ENCODE measurements around the gene PMP22. TPM values are rescaled to one million over a fixed set of nuclear protein-coding genes. Genes with fewer than 3 reads are reported as not detected.

The PMP22 gene
- total RNA-seq, 3 donors from 2014 or later (not counting 1 experiment from before 2014, with no cell fraction given): 5.7 TPM; not detected in 2

DNA sequence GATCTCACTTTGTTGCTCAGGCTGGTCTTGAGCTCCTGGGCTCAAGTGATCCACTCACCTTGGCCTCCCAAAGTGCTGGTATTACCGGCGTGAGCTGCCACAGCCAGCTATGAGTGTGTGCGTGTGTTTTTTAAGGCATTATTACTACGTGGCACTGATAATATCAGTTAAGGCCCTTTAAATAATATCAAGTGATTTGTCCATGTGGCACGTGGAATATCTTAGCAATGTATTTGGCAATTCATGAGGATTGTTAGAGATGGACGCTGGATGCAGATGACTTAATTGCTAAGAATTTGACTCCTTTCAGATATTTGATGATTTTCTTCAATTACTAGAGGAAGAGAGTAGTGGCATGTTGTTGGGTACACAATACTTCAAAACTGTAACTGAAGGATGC, 25.5 kb upstream of the PMP22 start:
- Histone ChIP-seq H3K27me3 (ENCODE audit: control insufficient read depth, insufficient read depth, low read length) (no peaks in the 10 kb centered on the region), H3K27ac (ENCODE audit: low read length) (no peak overlapping the region), H3K9me3 (ENCODE audit: control insufficient read depth, insufficient read depth, low read length) (no peaks in the 10 kb centered on the region), H3K4me1 (ENCODE audit: control insufficient read depth, insufficient read depth, low read length) (no peaks in the 10 kb centered on the region), H3K36me3 (ENCODE audit: control insufficient read depth, insufficient read depth, low read length) (no peaks in the 10 kb centered on the region), H3K4me3 (ENCODE audit: low read length) (no peak overlapping the region)
- WGBS (ENCODE audit: insufficient coverage): 91% methylated on average over 6 of the region's 6 CpGs
- Mint-ChIP-seq H3K36me3 (no peaks in the 10 kb centered on the region), H3K9me3 (no peaks in the 10 kb centered on the region), H3K4me3 (no peak overlapping the region), H3K27ac (no peak overlapping the region), H3K27me3 (ENCODE audit: low read depth in 2 of 2) (peaks cover 24 to 51% of the 10 kb centered on the region in 2 donors), H3K4me1 (no peaks in the 10 kb centered on the region)
- TF ChIP-seq, protein P1, sequence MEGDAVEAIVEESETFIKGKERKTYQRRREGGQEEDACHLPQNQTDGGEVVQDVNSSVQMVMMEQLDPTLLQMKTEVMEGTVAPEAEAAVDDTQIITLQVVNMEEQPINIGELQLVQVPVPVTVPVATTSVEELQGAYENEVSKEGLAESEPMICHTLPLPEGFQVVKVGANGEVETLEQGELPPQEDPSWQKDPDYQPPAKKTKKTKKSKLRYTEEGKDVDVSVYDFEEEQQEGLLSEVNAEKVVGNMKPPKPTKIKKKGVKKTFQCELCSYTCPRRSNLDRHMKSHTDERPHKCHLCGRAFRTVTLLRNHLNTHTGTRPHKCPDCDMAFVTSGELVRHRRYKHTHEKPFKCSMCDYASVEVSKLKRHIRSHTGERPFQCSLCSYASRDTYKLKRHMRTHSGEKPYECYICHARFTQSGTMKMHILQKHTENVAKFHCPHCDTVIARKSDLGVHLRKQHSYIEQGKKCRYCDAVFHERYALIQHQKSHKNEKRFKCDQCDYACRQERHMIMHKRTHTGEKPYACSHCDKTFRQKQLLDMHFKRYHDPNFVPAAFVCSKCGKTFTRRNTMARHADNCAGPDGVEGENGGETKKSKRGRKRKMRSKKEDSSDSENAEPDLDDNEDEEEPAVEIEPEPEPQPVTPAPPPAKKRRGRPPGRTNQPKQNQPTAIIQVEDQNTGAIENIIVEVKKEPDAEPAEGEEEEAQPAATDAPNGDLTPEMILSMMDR (IDR thresholded peaks at IDR 0.05): no peak
- no peak for ATAC-seq
- intact Hi-C loops (cut with micrococcal nuclease): no loop called here
- DNase-seq: no peak

DNA sequence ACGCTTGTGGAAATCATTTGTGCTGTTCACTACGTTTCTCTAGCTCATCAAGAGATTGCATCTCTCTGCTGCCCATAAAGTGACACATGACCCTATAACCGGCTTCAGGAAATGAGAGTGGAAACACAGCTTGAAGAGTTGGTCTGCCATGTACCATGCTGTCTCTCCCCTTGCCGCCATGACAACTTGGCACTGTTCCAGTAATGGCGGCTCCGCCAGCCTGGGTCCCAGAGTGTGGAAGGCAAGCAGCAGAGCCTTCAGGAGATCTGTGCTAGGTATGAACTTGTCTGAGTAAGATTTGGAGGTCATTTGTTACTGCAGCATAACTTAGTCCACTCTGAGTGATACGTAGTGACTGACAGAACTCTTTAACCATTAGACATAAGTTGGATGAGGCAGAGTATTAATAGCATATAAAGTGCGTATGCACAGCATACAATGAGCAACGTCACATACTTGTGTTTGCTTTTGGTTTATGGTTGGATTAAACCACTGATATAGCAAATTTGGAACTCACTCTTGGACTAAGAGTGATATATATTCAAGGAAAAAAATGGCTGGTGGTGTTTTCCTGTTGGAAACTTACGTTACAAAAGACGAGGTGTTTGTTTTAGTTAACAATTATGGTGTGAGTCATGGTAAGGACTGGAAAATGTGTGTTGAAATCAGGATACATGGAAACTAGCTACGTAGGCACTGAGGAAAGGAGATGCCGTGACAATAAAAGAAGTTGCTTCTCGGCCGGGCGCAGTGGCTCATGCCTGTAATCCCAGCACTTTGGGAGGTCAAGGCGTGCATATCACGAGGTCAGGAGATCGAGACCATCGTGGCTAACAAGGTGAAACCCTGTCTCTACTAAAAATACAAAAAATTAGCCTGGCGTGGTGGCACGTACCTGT, 24.4 kb upstream of the PMP22 start:
- Mint-ChIP-seq H3K27ac (no peak overlapping the region), H3K4me3 (no peak overlapping the region), H3K4me1 (no peaks in the 10 kb centered on the region), H3K27me3 (ENCODE audit: low read depth in 2 of 2) (peaks cover 21 to 54% of the 10 kb centered on the region in 2 donors), H3K36me3 (no peaks in the 10 kb centered on the region), H3K9me3 (no peaks in the 10 kb centered on the region)
- Histone ChIP-seq H3K27ac (ENCODE audit: low read length) (no peak overlapping the region), H3K4me1 (ENCODE audit: control insufficient read depth, insufficient read depth, low read length) (no peaks in the 10 kb centered on the region), H3K36me3 (ENCODE audit: control insufficient read depth, insufficient read depth, low read length) (no peaks in the 10 kb centered on the region), H3K9me3 (ENCODE audit: control insufficient read depth, insufficient read depth, low read length) (no peaks in the 10 kb centered on the region), H3K4me3 (ENCODE audit: low read length) (no peak overlapping the region), H3K27me3 (ENCODE audit: control insufficient read depth, insufficient read depth, low read length) (no peaks in the 10 kb centered on the region)
- intact Hi-C loops (cut with micrococcal nuclease): no loop called here
- ATAC-seq (no peak), DNase-seq (no peak)
- TF ChIP-seq, protein P1 (IDR thresholded peaks at IDR 0.05): no peak
- 85% methylated on average over 22 of the region's 22 CpGs for WGBS (ENCODE audit: insufficient coverage)

DNA sequence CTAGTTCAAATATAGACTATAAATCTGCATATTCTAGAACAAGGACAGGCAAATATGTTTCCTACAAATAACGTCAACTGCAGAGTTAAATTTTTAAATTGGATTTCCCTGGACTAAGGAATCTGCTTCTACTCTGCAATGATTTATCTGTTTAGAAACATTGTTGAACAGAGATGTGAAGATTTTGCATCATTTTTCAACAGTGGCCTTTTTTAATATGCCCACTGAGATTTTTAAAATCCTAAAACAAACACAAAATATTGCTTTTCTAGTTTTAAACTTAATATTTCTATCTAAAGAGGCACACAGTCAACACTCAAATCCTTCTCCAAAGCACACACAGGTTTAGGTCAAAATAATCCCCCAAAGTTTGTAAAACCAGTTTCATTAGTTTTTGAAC, 23.7 kb upstream of the PMP22 start:
- H3K27me3 Mint-ChIP-seq (ENCODE audit: low read depth in 2 of 2): peaks cover 21 to 60% of the 10 kb centered on the region in 2 donors

More for the DNA sequence above, 23.7 kb upstream of the PMP22 start:
- H3K9me3 ChIP-seq (ENCODE audit: control insufficient read depth, insufficient read depth, low read length): no peaks in the 10 kb centered on the region
- no CpG with 5 or more reads among the region's 1 CpG for WGBS (ENCODE audit: insufficient coverage)
- no peaks in the 10 kb centered on the region for H3K36me3 Mint-ChIP-seq
- DNase-seq (no peak), ATAC-seq (no peak)
- no peaks in the 10 kb centered on the region for H3K9me3 Mint-ChIP-seq
- no peaks in the 10 kb centered on the region for H3K4me1 ChIP-seq (ENCODE audit: control insufficient read depth, insufficient read depth, low read length)
- H3K4me3 Mint-ChIP-seq: no peak overlapping the region
- H3K27ac Mint-ChIP-seq: no peak overlapping the region
- TF ChIP-seq, protein P1 (IDR thresholded peaks at IDR 0.05): no peak
- no peaks in the 10 kb centered on the region for H3K36me3 ChIP-seq (ENCODE audit: control insufficient read depth, insufficient read depth, low read length)
- intact Hi-C loops (cut with micrococcal nuclease): no loop called here
- no peak overlapping the region for H3K27ac ChIP-seq (ENCODE audit: low read length)
- no peaks in the 10 kb centered on the region for H3K27me3 ChIP-seq (ENCODE audit: control insufficient read depth, insufficient read depth, low read length)
- H3K4me1 Mint-ChIP-seq: no peaks in the 10 kb centered on the region
- no peak overlapping the region for H3K4me3 ChIP-seq (ENCODE audit: low read length)
